Measurements from ENCODE around the gene CUL9.

Gene CUL9

GRCh38 chr6:43229803-43230620 lies 48.0 kb downstream of the CUL9 start:
- no peak for DNase-seq (ENCODE audit: low read depth)

- DNase-seq (ENCODE audit: low read depth): no peak
Measured at GRCh38 chr6:43231053-43231452, 49.1 kb downstream of the CUL9 start.

GRCh38 chr6:43231735-43232450 lies 49.9 kb downstream of the CUL9 start:
- DNase-seq (ENCODE audit: low read depth): no peak

GRCh38 chr6:43235841-43236240 lies 53.8 kb downstream of the CUL9 start:
- DNase-seq (ENCODE audit: low read depth): no peak

GRCh38 chr6:43239054-43239453 lies 57.1 kb downstream of the CUL9 start:
- DNase-seq (ENCODE audit: low read depth): no peak

GRCh38 chr6:43240950-43241349 lies 59.0 kb downstream of the CUL9 start:
- DNase-seq (ENCODE audit: low read depth): no peak

GRCh38 chr6:43241446-43241845 lies 59.5 kb downstream of the CUL9 start:
- DNase-seq (ENCODE audit: low read depth): no peak

DNA sequence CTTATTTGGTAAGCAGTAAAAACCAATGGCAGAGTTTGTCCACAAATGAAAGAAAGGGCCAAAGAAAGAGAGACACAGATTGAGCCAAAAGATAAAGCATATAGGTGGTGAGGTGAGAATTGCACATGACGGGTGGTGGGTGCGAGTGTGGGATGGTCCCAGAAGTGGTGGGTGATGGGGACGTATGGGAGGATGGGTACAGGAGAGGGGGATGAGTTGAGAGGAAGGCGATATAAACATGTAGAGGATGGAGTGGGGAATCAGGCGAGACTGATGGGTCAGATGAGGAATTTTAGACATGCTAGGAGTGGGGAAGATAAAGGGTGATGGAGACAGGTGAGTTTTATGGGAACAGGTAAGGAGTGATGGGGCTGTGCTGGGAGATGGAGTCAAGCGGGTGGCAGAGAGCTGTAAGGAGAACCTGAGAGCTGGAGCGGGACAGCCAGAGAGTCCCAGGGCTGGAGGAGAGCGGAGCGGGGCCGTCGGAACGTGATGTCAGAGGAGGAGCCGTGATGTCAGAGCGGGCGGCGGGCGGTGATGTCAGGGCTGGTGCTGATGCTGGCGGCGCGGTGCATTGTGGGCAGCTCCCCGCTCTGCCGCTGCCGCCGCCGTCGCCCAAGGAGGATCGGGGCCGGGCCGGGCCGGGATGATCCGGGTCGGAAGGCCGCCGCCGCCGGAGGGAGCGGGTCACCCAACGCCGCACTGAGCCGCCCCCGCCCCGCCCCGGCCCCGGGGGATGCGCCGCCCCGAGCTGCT lies 61.1 kb downstream of the CUL9 start, which contains the start of gene TTBK1:
Gene TTBK1, plus strand, starts transcription at position 574 of the 756 bp plus-strand sequence. CDS start 3,180 bp downstream, outside the sequence.
- DNase-seq (ENCODE audit: low read depth): no peak

GRCh38 chr6:43243664-43244321 lies 61.8 kb downstream of the CUL9 start:
- DNase-seq (ENCODE audit: low read depth): no peak

- DNase-seq (ENCODE audit: low read depth): no peak
Measured at GRCh38 chr6:43246301-43247113, 64.5 kb downstream of the CUL9 start.

- DNase-seq (ENCODE audit: low read depth): peak; percentile 55
Measured at GRCh38 chr6:43247114-43247999, 65.4 kb downstream of the CUL9 start.

GRCh38 chr6:43248101-43248500 lies 66.1 kb downstream of the CUL9 start:
- no peak for DNase-seq (ENCODE audit: low read depth)

- DNase-seq (ENCODE audit: low read depth): no peak
Measured at GRCh38 chr6:43248791-43249190, 66.8 kb downstream of the CUL9 start.

DNA sequence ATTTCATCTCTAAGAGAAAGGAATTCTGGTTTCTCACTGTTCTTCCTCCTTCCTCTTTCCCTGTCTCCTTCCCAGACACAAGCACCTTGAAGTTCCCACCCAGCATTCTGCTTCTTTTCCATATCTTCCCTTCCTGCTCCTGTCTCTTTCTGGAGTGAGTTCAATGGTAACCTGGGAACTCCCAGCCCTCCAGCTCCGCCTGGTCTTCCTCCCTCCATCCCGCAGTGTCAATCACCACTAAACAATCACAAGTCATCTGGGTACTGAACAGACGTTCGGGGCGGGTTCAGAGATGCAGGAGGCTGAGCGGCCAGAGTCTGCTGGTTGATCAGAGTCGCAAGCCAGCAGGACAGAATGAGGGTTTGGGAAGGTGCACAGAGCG lies 69.0 kb downstream of the CUL9 start:
- DNase-seq (ENCODE audit: low read depth): no peak

DNA sequence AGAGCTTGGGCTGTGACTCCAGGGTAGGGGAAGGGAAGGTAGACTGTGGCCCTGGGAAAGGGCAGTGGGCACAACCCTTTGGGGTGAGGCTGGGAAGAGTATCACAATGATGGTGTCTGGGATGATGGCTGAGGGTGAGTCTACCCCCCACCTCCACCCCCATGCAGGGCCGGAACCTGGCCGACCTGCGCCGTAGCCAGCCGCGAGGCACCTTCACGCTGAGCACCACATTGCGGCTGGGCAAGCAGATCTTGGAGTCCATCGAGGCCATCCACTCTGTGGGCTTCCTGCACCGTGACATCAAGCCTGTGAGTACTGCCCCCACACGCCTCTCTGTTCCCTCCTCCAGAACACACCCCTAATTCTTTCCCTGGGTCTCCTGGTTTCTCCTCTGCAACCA lies 71.4 kb downstream of the CUL9 start:
- DNase-seq (ENCODE audit: low read depth): no peak

- peak; percentile 55 for DNase-seq (ENCODE audit: low read depth)
Measured at GRCh38 chr6:43254138-43254817, 72.3 kb downstream of the CUL9 start.

GRCh38 chr6:43254846-43255245 lies 72.8 kb downstream of the CUL9 start:
- no peak for DNase-seq (ENCODE audit: low read depth)

DNA sequence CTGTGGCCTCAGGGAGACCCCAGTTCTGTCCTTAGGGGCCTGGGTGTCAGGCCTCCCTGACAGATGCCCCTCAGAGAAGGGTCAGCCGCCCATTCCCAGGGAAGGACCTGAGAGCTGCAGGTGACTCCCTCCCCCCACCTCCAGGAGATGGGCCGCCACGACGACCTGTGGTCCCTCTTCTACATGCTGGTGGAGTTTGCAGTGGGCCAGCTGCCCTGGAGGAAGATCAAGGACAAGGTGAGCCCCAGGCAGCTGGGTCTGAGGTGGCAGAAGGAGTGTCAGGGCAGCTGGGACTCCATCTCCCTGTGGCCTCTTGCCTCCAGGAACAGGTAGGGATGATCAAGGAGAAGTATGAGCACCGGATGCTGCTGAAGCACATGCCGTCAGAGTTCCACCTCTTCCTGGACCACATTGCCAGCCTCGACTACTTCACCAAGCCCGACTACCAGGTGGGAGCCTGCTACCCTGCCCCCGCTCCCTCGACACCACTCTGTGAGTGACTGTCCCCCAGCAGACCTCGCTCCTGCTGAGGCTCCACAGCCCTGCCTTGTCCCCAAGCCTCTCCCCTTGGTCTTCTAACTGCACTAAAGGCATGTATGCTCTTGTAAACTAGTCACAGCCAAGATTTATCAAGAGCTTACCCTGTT lies 73.5 kb downstream of the CUL9 start:
- no peak for DNase-seq (ENCODE audit: low read depth)

All from iris pigment epithelial cell (primary cell).